NCI-H1092 treated with DMSO at 0.1 percent for 48 hours (cell line): ENCODE results near the gene KDM2B.
A peak's percentile ranks its signal among the peaks of the same experiment; 100 is the strongest.
"Not testable (repeated sequence)": the region's sequence is repeated elsewhere in the genome, so short reads cannot be mapped to it uniquely, and the experiment has no call there.

Source experiments
- DNase-seq: peaks from one replicate; lab custom pipeline; 2025; lab: John Stamatoyannopoulos, UW

The KDM2B gene

DNA sequence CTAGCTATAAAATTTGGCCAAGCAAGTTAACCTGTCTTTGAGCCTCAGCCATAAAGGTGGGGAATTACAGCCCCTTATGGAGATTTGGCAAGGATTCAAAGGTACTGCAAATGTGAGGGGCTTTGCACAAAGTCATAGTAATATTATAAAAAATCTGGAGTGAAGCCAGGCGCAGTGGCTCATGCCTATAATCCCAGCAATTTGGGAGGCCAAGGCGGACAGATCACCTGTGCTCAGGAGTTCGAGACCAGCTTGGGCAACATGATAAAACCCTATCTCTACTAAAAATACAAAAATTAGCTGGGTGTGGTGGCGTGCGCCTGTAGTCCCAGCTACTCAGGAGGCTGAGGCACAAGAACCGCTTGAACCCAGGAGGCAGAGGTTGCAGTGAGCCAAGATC lies 4.1 kb upstream of the KDM2B start:
- not testable (repeated sequence) for DNase-seq

DNA sequence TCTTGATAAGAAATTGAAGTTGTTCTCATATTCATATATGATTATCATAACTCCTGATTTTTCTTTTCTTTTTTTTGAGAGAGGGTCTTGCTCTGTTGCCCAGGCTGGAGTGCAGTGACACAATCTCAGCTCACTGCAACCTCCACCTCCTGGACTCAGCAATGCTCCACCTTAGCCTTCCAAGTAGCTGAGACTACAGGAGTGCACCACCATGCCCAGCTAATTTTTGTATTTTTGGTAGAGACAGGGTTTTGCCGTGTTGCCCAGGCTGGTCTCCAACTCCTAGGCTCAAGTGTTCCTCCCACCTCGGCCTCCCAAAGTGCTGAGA lies 2.5 kb upstream of the KDM2B start:
- DNase-seq: not testable (repeated sequence)

DNA sequence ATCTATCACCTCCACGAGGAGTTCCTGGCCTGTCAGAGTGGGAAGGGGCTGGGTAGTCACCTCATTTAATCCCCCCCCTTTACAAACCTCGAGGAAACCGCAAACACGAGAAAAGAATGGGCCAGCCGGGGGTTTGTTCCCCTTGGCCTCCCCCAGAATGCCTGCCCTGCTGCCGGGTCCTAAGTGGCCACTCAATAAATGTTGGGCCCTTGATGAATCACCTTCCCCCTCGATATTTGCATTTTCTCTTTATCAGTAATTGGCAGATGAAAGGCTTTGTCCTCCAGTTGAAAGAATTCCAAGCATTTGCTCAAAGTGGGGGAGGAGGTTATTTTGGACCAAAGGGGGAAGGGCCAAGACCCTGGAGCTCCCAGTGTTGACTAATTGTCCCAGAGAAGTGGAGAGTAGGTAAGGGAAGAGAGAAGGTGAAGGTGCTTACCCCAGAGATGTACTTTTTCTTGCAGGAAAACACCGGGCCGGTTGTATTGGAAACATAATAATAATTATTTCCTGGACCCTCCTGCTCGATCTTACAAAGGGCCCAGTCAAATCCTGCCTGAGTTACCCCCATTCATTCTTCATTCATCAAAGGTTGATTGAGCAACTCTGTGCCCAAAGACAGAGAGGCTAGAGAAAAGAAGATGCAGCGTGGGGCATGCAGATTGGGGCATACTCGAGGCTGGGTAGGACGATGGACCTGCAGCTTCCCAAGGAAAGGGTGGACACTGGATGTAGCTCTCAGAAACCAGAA lies 1.9 kb upstream of the KDM2B start:
- no peak for DNase-seq

DNA sequence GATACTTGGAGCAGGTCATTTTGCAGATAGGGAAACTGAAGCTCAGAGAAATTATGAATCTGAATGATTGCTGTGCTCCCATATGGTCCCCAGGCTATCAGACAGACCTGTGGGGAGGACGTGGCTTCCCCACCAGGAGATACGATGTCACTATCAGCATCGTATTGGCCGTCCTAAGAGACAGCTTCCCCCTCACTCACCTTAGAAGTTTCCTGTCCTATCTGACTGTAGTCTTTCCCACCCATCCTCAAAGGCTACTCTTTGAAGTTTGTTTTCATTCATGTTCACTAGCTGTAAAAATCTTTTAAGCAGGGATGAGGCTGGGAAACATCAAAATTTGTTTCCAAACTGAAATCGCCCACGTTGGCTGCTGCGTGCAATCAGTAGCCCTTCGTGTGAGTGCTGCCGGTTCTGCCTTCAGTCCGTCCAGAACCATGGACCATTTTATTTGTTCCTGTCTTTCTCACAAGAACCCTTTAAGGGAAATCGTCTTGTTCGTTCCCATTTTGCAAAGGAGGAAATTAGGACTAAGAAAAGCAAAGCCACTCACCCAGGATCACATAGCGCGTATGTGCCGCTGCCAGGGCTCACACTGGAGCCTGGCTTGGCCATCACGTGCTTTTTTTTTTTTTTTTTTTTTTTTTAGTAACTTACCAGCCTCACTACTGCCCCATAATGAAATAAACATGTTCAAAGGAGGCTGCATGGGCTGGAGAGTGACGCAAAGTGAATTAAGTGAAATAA lies 1.0 kb upstream of the KDM2B start:
- DNase-seq: no peak

DNA sequence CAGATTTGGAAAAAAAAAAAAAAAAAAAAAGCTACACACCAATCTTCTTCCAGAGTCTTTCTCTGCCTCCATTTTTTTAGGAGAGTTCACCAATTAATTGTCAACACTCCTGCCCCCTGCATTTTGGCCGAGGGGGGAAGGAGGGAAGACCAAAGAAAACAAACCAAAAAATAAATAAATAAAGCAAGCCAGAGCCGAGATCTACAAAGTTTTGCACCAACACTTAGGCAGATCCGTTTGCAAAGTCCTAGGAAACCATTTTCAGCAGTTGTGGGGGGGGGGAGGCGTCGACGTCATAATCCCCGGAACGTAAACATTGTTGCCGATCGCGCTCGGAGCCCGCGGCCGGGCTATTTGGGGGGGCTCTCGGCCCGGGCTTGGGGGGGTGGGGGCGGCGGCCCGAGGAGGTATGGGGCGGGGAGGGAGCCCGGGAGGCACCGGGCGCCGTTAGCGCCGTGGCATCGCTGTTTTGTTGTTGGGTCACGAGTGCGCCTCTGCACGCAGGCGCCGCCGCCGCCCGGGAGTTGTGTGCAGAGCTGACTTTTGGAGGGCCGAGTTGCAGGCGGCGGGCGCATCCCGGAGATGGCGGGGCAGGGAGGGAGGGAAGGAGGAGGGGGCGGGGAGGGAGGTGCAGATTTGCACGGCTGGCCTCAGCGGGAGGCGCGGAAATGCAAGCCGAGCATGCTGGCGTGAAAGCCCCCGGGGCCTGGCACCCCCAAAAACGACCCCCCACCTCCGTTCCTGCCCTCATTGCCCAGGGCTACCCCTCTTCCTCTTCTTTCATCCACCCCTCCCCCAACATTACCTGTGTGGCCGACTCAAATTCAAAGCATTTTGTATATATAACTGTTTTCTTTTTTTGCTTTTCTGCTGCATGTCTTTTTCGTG lies 598 bp downstream of the KDM2B start:
- DNase-seq: peak; percentile 44

DNA sequence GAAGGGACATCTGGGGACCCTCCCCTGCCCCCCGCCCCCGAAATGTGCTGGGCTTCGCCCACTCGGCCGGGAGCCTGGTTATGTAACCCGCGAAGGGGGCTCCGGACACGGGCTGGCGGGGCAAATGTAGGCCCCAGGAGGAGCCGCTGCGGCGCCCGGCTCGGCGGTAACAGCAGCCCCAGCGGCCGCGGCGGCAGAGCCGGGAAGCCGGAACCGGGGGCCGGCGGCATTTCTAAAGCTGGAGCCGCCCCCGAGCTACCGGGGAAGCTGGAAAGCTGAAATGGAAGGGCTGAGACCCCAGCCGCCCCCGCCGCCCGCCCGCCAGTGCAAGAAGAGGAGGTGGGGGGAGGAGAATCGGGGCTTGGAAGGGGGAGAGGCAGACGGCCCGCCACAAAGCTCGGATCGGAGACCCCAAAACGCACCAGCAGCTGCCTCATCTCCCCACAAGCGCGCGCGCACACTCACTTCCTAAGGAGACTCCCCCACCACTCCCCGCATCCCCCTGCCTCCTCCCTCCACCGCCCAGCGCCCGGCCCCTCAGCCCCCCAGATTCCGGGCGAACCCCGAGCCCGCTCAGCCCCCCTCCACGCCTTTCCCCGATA lies 1.5 kb downstream of the KDM2B start:
- DNase-seq: peak; percentile 28

DNA sequence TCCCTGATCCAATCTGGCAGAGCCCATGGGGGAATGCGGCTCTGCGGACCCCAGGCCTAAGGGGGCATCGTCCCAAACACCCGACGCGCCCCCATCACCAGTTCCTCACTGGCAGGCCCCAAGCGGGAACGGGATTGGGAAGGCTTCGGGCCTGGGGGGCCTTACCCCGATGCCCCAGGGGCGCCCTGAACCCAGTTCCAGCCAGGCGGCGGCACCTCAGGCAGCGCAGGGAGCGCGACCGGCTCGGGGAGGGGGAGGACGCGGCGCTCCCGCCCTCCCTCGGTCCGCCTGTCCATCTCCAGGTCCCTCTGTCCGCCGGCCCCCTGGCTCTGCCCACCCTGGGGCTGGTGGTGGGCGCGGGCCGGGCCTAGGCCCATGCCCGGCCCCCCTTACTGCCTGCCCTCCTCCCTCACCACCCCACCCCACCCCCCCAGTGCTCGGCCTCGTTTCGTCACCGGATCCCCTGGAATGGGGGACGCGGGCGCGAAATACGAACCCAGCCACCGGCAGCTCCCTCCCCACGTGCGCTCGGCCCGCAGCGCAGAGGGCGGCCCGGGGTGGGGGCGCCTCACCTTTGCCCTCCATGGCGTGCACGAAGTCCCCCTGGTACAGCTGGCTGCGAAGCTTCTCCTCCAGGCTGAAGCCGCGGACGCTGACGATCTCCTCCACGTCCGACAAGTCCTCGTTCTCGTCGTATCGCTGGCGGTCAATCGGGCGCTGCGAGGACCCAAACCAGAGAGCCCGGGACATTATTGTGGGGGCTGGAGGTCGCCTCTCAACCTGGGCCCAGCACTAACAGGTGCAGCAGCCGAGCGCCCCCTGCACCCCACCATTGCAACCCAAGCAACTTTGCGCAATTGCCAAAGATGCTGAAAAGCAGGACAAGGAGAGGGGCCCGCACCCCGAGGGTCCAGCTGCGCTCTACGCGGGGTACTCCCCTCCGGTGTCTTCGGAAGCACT lies 2.3 kb downstream of the KDM2B start:
- no peak for DNase-seq

DNA sequence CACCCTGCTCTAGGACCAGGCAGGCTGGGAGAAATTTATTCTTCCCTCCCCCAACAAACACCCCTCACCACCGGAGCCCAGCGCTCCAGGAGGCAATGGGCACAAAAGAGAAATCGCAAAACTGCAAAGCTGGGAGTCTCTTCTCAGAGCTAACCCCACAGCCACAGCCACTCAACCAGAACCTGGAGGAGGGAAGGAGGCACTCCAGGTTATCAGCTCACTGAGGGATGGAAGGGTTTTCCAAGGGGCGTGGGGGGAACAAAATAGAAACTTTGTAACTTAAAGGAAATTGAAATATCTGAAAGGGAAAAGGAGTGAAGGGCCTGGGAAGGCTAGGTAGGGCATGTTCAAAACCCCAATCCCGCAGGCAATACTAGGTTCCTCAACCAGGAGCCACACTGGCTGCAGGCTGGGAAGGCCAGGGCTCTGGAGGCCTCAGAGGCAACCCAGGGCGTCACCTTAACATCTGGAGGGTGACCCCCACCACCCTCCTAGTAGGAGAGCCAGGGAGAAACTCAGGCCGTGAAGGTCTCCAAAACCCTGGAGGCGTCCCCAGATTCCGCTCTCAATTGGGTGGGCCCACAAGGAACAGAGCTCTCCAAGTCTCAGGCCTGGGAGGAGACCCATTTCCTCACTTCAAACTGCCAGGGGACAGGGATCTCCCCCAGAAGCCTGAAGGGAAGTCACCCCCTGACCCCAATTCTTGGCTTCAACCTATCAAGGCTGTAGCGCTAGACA lies 3.2 kb downstream of the KDM2B start:
- no peak for DNase-seq

DNA sequence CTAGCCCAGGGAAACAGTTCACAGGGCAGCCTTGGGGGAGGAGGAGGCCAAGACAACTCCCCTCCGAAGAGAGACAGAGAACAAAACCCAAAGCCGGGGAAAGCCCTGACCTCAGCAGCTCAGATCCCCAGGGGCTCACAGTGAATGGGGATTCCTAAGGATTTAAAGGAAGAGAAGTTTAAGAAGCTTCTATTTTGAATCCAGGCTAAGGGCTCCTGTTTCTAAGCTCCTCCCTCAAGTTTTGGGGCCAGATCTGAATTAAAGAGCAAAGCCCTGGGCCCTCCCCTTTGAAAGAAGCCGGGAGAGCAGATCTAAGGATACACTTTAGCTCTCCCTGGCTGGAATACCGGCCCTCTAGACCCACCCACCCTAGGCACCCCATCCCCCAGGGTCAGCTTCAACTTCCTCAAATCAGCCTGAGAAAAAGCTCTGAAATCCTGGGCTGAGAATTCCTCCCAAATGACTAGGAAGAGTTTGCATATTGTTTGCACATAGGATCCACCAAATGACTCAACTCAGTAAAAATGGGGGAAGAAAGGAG lies 3.9 kb downstream of the KDM2B start:
- DNase-seq: no peak

DNA sequence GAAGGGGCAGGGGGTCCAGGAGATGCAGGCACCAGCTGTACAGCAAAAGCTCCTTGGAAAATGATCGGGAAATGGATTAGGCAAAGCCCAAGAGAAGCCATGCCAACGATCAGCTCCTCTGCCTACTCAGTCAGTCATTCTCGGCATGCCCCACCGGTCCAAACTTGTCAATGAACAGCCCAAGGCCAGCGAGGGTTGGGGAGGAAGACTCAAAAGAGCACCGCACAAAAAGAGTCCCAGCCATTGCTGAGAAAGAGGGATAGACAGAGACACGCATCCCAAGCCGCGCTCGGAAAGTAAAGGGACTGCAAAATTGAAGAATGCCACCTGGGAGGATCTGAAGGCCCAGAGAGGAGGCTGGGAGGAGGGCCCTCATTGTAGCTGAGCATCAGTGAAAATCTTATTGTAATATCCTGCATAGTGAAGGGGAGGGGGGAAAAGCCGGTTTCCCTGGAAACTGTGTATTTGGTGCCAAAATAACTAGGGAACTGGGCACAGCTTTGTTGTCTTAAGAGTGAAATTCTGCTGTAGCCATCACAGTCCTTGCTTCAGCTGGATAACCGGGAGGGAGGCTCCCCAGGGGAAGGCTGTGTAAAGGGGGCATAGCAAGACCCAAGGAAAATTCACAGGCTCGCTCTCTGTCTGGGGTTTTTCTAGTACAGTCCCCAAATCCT lies 4.7 kb downstream of the KDM2B start:
- no peak for DNase-seq

DNA sequence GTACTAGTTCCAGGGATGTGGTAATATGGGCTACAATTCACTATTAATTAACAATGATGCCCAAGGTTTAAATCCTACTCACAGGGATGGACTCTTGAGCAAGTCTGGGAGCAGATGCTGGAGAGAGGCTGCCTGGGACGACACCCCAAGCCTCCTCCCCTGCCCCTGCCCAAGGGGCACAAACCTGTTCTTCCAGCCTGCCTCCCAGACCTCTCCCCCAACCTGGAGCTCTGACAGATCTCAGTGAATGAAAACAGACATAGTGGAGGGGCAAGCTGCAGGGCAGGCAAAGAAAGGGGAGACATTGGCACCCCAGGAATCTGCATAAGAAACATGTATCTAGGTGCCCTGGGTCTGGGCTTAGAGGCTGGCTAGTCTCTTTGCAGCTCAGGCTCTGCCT lies 5.8 kb downstream of the KDM2B start:
- DNase-seq: no peak

DNA sequence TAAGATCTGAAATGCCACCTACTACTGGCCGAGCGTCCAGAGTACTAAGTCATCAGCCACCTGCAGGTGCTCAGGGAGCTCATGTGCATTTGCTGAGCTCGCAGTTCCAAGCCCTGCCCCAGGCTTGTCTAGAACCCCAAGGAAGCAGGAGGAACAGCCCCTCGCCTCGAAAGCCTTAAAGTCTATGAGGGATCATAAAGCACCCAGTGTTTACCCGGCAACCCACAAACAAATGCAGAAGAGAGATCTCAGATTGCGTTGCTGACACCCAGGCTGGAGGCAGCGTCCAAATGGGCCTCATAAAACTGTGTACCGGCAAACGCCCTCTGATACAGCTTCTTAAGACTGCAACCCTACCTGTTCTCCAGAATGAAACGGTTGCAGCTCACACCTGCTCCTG lies 6.8 kb downstream of the KDM2B start:
- DNase-seq: no peak

DNA sequence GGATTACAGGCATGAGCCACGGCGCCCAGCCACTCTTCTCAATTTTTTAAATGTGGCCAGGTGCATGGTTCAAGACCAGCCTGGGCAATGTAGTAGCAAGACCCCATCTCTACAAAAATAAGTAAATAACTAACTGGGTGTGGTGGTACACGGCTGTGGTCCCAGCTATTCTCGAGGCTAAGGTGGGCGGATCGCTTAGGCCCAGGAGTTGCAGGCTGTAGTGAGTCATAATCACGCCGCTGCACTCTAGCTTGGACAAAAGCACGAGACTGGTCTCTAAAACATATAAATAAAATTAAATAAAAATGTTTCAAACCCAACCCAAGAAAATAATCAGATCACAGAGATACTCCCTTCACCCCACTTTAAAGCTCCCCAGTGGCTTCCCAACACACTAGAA lies 8.9 kb downstream of the KDM2B start:
- no peak for DNase-seq

DNA sequence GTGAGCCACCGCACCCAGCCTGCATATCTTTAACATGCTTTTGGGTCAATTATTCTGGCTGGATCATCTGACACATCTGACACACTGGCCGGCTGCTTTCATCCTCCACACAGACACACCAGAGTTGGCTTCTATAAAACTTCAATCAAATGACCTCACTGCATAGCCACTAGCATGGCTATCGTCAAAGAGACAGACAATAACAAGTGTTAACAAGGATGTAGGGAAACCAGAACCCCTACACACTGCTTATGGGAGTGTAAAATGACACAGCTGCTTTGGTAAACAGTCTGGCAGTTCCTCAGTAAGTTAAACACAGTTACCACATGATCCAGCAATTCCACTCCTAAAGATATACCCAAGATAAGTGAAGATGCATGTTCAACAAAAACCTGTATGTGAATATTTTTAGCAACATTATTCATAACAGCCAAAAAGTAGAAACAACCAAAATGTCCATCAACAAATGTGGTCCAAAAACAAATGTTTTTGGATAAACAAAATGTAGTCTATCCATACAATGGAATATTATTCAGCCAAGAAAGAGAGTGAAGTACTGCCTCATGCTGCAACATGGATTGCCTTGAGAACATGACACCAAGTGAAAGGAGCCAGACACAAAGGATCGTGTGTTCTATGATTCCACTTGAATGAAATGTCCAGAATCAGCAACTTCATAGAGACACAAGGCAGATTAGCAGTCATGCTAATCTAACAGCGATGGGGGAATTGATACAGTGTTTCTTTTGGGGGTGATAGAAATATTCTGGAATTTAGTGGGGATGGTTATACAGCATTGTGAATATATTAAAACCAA lies 10.1 kb downstream of the KDM2B start:
- no peak for DNase-seq

DNA sequence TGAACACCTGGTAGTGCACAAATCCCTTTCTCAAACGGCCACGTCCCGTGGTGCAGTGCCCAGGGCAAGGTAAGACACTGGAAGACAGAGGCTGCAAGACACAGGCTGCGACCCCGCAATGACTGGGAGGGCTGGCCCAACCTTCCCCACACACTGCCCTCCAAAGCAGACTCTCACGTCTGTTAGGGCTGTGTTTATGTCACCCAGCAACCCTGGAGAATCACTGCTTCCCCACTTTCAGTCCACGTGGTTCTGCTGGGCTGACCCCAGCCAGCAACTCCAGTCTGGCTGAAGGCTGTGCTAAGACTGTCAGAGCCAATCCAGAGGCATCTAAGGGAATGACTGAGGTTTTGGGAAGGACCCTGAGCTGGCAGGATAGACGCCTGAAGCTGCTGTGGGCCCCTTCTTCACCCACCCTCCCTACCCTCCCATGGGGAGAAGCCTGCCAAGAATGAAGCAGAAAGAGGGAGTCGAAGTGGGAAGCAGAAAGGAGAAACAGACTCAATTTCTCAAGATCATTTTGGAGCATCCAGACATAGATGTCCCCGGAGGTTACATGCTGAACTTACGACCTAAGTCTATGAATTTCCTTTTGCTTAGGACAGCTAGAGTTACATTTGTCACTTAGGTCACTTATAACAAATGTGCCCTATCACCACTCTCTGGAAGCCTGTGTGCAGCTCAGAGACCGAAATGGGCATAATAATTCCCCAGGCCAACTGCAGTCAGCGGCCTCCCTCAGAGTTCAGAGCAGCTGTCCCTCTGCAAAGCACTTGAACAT lies 11.7 kb downstream of the KDM2B start:
- no peak for DNase-seq

DNA sequence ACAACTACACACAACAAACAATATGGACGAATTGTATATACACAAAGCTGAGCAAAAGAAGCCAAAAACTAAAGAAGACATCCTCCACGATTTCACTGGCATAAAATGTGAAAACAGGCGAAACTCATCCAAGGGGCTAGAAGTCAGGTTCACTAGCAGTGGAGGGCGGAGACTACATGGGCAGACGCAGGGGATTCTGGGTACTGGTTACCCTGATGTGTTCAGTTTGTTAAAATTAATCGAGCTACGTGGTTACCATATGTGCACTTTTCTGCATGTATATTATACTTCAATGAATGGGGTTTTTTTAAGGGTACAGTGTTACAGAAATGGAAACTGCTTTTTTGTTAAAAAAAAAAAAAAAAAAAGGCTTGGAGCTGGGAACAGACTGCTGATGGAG lies 12.3 kb downstream of the KDM2B start:
- DNase-seq: no peak

DNA sequence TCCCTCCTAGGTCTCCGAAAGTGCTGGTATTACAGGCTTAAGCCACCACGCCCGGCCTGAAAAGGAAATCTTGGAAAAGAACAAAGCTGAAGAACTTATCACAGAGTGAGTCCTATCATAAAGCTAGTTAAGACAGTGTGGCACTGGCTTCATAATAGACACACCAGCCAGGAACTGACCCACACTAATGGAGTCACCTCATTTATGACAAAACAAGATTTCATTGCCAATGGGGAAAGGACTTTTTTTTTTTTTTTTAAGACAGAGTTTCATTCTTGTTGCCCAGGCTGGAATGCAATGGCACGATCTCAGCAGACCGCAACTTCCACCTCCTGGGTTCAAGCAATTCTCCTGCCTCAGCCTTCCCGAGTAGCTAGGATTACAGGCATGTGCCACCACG lies 15.7 kb downstream of the KDM2B start:
- DNase-seq: no peak

DNA sequence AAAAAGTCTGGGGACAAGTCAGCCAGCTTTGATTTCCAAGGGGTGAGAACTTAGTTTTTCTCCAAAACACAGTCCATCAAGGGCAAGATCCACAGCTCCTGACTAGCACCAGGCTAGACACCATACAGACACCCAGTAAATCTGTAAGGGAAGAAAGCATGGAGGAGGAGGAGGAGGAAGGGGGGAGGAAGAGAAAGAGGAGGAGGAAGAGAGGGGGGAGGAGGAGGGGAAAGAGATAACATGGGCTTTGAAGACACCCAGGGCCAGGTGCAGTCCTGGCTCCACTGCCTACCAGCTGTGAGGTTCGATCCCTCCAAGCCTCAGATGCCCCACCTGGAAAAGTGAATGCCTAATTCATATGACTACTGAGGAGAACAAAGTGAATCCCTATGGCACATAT lies 18.3 kb downstream of the KDM2B start:
- DNase-seq: no peak
